Kidney (tissue), 14 donors: ENCODE data around the gene RHEBL1. TPM values are rescaled to one million over a fixed set of nuclear protein-coding genes. Genes with fewer than 3 reads are reported as not detected.

ENCODE experiments used
- DNase-seq, 5 donors: peaks; one replicate each; pipeline ENCODE4 v3.0.0-alpha.2; 2013 to 2020
- FAIRE-seq: peaks from 2 replicates; lab custom pipeline; 2012; peaks lifted over from hg19 to GRCh38; lab: Jason Lieb, UNC
- H3K27ac ChIP-seq, 2 donors: one replicate each; pipeline ENCODE4 v1.7.0; 2013; ENCODE audit warnings: low read depth in 2 of 2, low read length in 2 of 2, inconsistent platforms in 1 of 2
- H3K27me3 ChIP-seq: one replicate; pipeline ENCODE4 v1.7.1; 2013; ENCODE audit warnings: low read length, inconsistent platforms; ENCODE audit not compliant: control insufficient read depth, insufficient read depth
- H3K36me3 ChIP-seq, 3 donors: one replicate each; pipeline versions ENCODE4 v1.7.0 to v1.7.1; 2013; ENCODE audit warnings: low read length in 3 of 3, control low read depth in 1 of 3, inconsistent platforms in 1 of 3; ENCODE audit not compliant: insufficient read depth in 3 of 3, control insufficient read depth in 2 of 3
- H3K4me1 ChIP-seq, 3 donors: one replicate each; pipeline versions ENCODE4 v1.7.0 to v1.7.1; 2013; ENCODE audit warnings: low read length in 3 of 3, inconsistent platforms in 1 of 3, low read depth in 1 of 3; ENCODE audit not compliant: control insufficient read depth in 2 of 3, insufficient read depth in 2 of 3
- H3K4me3 ChIP-seq, 3 donors: one replicate each; pipeline versions ENCODE4 v1.7.0 to v1.8.1; 2013; ENCODE audit warnings: low read length in 3 of 3, control low read depth in 1 of 3, inconsistent platforms in 1 of 3
- H3K9ac ChIP-seq, 3 donors: one replicate each; pipeline versions ENCODE4 v1.7.0 to v1.7.1; 2013; ENCODE audit warnings: low read length in 3 of 3, control low read depth in 1 of 3, inconsistent platforms in 1 of 3
- H3K9me3 ChIP-seq, 3 donors: one replicate each; pipeline versions ENCODE4 v1.7.0 to v1.7.1; 2013; ENCODE audit warnings: low read length in 3 of 3, control low read depth in 1 of 3, inconsistent platforms in 1 of 3; ENCODE audit not compliant: control insufficient read depth in 2 of 3, insufficient read depth in 1 of 3
- intact Hi-C: fragments of 100-400 bp; cut with DNase I; formaldehyde crosslinking; loops from one replicate; pipeline ENCODE4 v1.11.1; 2022
- polyA plus RNA-seq: library from polyadenylated mRNA; stranded (reverse); fragments of 350-450 nt; fragmentation: Illumina TruSeq; extraction: RNeasy Lipid Tissue Mini Kit (QIAGEN cat#74804); gene quantifications from one replicate; pipeline ENCODE4 v1.2.3, GENCODE V29; 2014; ENCODE audit warnings: low read depth, low replicate concordance; ENCODE audit not compliant: insufficient read depth
- total RNA-seq: library from RNA; stranded (reverse); fragmentation: NEBNext Ultra II Directional; extraction: Animal tissue kit (Norgen Biotek cat#: 25700); gene quantifications from one replicate; pipeline ENCODE4 v1.2.1, GENCODE V29; 2021
- TF ChIP-seq, protein P1 (sequence below): IDR thresholded peaks from 3 replicates; pipeline ENCODE4 v1.5.1; 2012; ENCODE audit warnings: mild to moderate bottlenecking, moderate library complexity, borderline replicate concordance; ENCODE audit not compliant: insufficient read depth; ENCODE audit errors: extremely low read depth
- donor health status: control.
- donor health status: control.
- donor health status: control.
- donor health status: control.
- donor health status: control.
- donor health status: DM: yes; HTN: yes; CAD: no.
- donor health status: Normal renal cell carcinoma (clear cell type).

RHEBL1 gene
- total and polyA plus RNA-seq, 2 donors from 2014 or later = 0.52 to 0.69 TPM

DNA sequence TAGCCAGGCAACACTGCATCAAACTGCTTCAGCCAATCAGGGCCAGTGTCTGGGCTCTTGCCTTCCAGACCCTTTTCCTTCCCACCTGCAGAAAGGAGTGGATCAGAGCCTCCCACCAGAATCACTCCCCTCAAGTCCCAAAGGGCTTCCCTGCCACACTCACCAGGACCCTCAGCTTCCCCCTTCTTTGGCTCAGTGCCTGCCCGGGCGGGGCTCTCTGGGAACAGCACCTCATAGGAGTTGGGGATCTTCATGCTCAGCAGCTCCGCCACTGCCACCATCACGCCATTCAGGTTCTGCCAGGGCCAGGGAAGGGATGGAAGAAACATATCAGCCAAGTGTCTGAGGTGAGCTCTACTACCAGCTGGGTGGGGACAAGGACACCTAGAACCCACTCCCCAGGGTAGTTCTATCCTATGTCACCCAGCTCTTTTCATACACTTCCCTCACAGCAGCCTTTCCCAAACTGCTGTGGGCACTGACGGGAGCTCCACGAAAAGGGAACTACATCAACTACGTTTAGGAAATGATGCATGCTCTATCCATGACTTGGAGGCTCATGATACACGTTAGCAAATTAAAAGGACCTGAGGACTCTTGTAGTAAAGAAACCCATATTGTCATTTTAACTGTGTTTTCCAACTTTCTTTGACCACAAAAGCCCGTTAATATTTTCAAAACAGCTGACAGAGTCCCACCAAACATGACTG, 41.8 kb downstream of the RHEBL1 start:
- FAIRE-seq = no peak
- H3K4me3 ChIP-seq = no peak overlapping the region
- no peaks in the 10 kb centered on the region for H3K4me1 ChIP-seq
- intact Hi-C loops = no loop called here
- DNase-seq = peak in 1 of 5 donors; percentile 56
- H3K9ac ChIP-seq = no peak overlapping the region
- no peaks in the 10 kb centered on the region for H3K27me3 ChIP-seq
- no peaks in the 10 kb centered on the region for H3K9me3 ChIP-seq
- H3K36me3 ChIP-seq = peaks cover 8 to 65% (median 48%) of the 10 kb centered on the region in 3 donors
- no peak overlapping the region for H3K27ac ChIP-seq
- TF ChIP-seq, protein P1, sequence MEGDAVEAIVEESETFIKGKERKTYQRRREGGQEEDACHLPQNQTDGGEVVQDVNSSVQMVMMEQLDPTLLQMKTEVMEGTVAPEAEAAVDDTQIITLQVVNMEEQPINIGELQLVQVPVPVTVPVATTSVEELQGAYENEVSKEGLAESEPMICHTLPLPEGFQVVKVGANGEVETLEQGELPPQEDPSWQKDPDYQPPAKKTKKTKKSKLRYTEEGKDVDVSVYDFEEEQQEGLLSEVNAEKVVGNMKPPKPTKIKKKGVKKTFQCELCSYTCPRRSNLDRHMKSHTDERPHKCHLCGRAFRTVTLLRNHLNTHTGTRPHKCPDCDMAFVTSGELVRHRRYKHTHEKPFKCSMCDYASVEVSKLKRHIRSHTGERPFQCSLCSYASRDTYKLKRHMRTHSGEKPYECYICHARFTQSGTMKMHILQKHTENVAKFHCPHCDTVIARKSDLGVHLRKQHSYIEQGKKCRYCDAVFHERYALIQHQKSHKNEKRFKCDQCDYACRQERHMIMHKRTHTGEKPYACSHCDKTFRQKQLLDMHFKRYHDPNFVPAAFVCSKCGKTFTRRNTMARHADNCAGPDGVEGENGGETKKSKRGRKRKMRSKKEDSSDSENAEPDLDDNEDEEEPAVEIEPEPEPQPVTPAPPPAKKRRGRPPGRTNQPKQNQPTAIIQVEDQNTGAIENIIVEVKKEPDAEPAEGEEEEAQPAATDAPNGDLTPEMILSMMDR = no peak

DNA sequence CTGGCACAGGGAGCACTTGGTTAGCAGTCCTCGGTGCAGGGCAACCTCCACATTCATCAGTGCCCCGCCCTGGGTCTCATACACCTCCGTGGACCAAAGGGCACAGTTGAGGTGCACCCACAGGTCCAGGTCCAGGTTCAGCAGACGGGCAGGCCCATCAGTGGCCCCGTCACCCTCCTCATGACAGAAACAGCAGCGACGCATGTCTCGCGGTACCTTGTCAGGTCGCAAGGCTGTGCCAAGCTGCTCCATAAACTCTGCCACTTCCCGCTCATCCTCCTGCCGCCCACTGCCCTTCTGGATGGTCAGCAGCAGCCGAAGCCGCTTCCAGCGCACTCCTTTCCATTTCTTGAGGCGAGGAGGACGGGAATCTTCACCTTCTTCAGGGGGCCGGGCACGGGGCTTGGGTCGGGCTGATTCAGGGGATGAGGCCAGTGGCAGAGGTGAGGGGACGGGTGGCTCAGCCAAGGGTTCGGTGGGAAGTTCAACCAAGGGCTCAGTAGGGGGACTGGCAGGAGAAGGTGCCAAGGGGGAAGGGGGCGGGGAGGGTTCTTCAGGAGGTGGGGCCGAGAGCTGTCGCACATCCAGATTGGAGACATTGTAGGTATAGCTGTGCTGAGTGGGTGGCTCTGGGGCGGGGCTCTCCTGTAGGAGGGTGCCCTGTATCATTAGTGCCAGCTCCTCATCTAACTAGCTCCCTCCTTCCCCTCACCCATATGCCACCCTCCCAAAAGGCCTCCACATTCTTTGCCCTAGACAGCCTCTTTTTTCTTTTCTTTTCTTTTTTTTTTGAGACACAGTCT, 42.9 kb downstream of the RHEBL1 start:
- no peak overlapping the region for H3K4me3 ChIP-seq
- FAIRE-seq (no peak), DNase-seq (peak in 1 of 5 donors; percentile 64)
- H3K27me3 ChIP-seq = no peaks in the 10 kb centered on the region
- H3K9me3 ChIP-seq = no peaks in the 10 kb centered on the region
- H3K9ac ChIP-seq = no peak overlapping the region
- intact Hi-C loops = no loop called here
- H3K36me3 ChIP-seq = peaks cover 8 to 71% (median 48%) of the 10 kb centered on the region in 3 donors
- TF ChIP-seq, protein P1 = no peak
- H3K4me1 ChIP-seq = no peaks in the 10 kb centered on the region
- no peak overlapping the region for H3K27ac ChIP-seq

- H3K36me3 ChIP-seq = peaks cover 8 to 67% (median 51%) of the 10 kb centered on the region in 3 donors
Observed at GRCh38 chr12:49026101-49026500, 43.7 kb downstream of the RHEBL1 start.

More at GRCh38 chr12:49026101-49026500, 43.7 kb downstream of the RHEBL1 start:
- H3K4me3 ChIP-seq = no peak overlapping the region
- DNase-seq (no peak), FAIRE-seq (no peak)
- TF ChIP-seq, protein P1 = no peak
- H3K9ac ChIP-seq = no peak overlapping the region
- no peaks in the 10 kb centered on the region for H3K4me1 ChIP-seq
- H3K27me3 ChIP-seq = no peaks in the 10 kb centered on the region
- no peaks in the 10 kb centered on the region for H3K9me3 ChIP-seq
- no peak overlapping the region for H3K27ac ChIP-seq
- intact Hi-C loops = no loop called here
